ENCODE results near the gene ATP8A1. TPM values are rescaled to one million over a fixed set of nuclear protein-coding genes. Genes with fewer than 3 reads are reported as not detected.

The ATP8A1 gene
- total RNA-seq, 4 donors from 2014 or later: 4.9 to 13.8 (median 5.2) TPM

DNA sequence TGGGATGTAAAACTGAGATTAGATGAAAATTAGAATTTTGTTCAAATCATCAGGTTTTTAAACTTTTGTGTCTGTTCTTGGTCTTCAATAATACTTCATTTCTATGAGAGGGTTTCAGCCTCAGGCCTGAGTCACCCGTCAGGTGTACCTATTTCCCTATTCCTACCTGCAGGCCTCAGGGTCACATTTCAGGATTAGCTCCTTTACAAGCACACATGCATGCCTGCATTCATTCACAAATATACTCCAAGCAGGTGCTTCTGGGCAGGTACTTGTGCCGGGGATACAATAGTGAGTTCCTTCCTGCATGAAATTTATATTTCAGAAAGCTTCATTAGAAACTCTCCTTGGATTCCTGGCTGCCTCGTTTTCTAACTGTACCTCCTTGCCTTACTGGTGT is 144.7 kb downstream of the ATP8A1 start:
- no peak for DNase-seq (ENCODE audit: low spot score in 2 of 2)
- TF ChIP-seq, protein P1, sequence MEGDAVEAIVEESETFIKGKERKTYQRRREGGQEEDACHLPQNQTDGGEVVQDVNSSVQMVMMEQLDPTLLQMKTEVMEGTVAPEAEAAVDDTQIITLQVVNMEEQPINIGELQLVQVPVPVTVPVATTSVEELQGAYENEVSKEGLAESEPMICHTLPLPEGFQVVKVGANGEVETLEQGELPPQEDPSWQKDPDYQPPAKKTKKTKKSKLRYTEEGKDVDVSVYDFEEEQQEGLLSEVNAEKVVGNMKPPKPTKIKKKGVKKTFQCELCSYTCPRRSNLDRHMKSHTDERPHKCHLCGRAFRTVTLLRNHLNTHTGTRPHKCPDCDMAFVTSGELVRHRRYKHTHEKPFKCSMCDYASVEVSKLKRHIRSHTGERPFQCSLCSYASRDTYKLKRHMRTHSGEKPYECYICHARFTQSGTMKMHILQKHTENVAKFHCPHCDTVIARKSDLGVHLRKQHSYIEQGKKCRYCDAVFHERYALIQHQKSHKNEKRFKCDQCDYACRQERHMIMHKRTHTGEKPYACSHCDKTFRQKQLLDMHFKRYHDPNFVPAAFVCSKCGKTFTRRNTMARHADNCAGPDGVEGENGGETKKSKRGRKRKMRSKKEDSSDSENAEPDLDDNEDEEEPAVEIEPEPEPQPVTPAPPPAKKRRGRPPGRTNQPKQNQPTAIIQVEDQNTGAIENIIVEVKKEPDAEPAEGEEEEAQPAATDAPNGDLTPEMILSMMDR (IDR thresholded peaks at IDR 0.05): no peak
- no peak for TF ChIP-seq POLR2A (IDR thresholded peaks at IDR 0.05)
- 87% methylated on average over 3 of the region's 3 CpGs for WGBS, 2 donors
- no peak overlapping the region for H3K4me3 ChIP-seq (ENCODE audit: low read depth, poor library complexity, severe bottlenecking)
- intact Hi-C loops (cut with DNase I; ENCODE audit: low total_unique reads): loop anchor here (5.0 to 10.0 kb wide), 2 partner anchors 227 to 650 kb away; no protein-coding TSS in a partner anchor

DNA sequence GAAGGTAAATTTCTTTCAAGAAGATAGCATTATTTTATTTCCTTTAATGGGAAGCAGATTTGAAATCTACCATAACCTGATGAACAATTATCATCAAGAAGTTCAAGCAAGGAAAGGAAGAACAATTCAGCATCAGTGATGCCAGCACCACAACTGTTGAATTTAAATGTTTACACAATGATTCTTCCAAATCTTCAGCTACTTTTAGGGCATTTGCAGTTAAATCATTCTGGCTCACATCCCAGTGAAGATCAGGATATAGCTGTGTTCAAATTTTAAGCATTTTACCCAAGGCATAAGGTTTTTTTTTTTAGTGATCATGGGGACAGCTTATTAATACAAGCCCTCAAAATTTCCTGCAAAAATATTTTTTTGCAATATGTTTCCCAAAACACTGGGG is 146.7 kb downstream of the ATP8A1 start:
- no peak overlapping the region for H3K4me3 ChIP-seq (ENCODE audit: low read depth, poor library complexity, severe bottlenecking)
- intact Hi-C loops (cut with DNase I; ENCODE audit: low total_unique reads): loop anchor here (5.0 to 10.0 kb wide), 2 partner anchors 225 to 648 kb away; no protein-coding TSS in a partner anchor
- no peak for TF ChIP-seq POLR2A (IDR thresholded peaks at IDR 0.05)
- TF ChIP-seq, protein P1 (IDR thresholded peaks at IDR 0.05): no peak
- DNase-seq (ENCODE audit: low spot score in 2 of 2): no peak

DNA sequence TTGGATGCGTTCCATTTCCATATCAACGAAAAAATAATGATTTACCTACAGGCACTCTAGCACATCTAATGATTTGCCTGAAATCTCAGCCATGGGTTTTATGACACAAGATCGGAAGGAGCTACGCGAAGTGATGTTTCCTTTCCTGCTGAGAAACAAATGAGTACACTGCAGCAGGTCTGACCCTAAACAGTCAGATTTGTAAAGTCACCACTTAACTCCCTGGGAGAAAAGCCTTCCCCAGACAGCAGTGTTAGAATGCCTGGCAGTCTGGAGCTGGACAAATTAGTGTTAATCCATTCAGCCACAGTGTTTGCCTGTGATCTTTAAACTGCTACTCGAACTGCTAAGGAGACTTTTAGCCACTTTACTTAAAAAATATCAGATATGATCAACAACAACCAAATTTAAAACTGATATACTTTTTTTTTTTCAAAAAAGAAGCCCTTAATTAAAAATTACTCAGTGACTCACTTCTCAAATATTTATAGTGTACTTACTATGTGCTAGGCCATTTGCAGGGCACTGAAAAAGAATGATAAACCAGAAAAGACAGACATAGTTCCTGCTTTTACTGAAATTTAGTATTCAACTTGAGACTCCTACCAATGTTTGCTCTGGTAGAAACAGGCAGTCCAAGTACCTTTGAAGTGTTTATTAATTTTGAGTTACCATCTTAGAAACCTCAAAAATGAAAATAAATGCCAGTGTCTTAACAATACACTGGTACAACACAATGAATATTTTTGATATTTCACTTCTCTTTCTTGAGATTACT is 155.1 kb downstream of the ATP8A1 start:
- no peak overlapping the region for H3K4me3 ChIP-seq (ENCODE audit: low read depth, poor library complexity, severe bottlenecking)
- intact Hi-C loops (cut with DNase I; ENCODE audit: low total_unique reads): no loop called here
- WGBS, 2 donors: 79 to 82% methylated on average over 6 of the region's 6 CpGs
- no peak for DNase-seq (ENCODE audit: low spot score in 2 of 2)
- TF ChIP-seq, protein P1 (IDR thresholded peaks at IDR 0.05): no peak
- no peak for TF ChIP-seq POLR2A (IDR thresholded peaks at IDR 0.05)

DNA sequence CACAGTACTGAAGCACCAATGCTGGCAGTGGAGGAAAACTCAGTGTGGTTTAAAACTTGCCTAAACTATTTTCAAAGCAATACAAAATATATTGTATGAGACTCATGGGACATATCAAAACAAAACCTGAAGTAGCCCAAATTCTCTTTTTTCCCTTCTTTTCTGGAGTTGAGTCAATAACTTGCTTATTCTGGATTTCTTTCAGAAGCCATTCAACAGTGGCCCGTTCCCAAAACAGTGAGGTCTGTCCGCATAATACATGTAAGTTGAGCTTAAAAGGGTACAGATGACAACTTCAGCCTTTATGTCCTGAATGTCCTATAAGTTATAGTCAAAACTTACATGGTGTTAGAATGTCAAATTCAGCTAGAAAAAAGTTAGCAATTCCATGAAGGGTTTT is 158.9 kb downstream of the ATP8A1 start:
- 81% methylated on average over 2 of the region's 2 CpGs for WGBS, 2 donors
- DNase-seq (ENCODE audit: low spot score in 2 of 2): no peak
- intact Hi-C loops (cut with DNase I; ENCODE audit: low total_unique reads): no loop called here
- TF ChIP-seq POLR2A (IDR thresholded peaks at IDR 0.05): no peak
- TF ChIP-seq, protein P1 (IDR thresholded peaks at IDR 0.05): no peak
- H3K4me3 ChIP-seq (ENCODE audit: low read depth, poor library complexity, severe bottlenecking): no peak overlapping the region

DNA sequence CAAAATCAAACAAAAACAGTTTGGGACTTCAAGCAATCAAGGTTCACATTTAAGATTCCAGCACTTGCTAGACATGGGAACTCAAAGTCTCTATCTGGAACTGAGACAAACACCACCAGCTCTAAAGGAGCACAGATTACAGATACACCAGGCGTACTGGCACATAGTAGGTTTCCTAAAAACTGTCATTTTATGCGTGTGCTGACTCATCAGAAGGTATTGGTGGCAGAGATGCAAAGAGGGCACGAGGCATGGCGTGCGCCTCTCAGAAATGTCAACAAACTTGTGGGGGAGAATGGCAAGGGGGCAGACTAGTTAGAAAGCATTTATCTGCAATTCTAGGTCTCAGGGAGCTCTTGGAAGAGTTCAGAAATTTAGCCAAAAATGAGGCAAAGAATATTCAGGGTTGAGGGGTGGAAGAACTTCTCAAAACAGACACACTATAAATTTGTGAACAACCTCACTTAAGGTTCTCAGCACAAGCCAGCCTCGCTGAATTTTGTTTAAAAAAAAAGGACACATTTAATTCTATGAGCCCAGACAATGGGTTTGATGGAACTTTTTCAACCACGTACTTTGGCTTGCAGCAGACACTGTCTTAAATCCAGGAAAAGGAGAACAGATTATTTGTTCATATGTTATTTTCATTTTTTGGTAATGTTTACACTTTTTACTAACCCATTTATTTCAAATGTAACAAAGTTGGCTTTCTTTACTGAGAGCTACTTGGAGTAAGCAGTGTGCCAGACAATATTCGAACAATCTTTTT is 159.6 kb downstream of the ATP8A1 start:
- TF ChIP-seq, protein P1 (IDR thresholded peaks at IDR 0.05): no peak
- no peak for TF ChIP-seq POLR2A (IDR thresholded peaks at IDR 0.05)
- no peak for DNase-seq (ENCODE audit: low spot score in 2 of 2)
- H3K4me3 ChIP-seq (ENCODE audit: low read depth, poor library complexity, severe bottlenecking): no peak overlapping the region
- intact Hi-C loops (cut with DNase I; ENCODE audit: low total_unique reads): no loop called here
- 81 to 86% methylated on average over 8 of the region's 8 CpGs for WGBS, 2 donors
